ENCODE measurements around the gene BICC1. TPM values are rescaled to one million over a fixed set of nuclear protein-coding genes. Genes with fewer than 3 reads are reported as not detected.

BICC1 gene
- total RNA-seq, 1 donor: 210 TPM

GRCh38 chr10:58653139-58653538 lies 140.5 kb downstream of the BICC1 start:
- peak; percentile 22 for DNase-seq (ENCODE audit: insufficient read length, low spot score, missing footprints)
- no peak overlapping the region for H3K4me3 ChIP-seq (ENCODE audit: insufficient read depth, low read length)
- H3K4me2 ChIP-seq (ENCODE audit: insufficient read depth, low read length): peak overlapping the region; percentile 30
- H3K27ac ChIP-seq (ENCODE audit: low read depth, low read length): peak overlapping the region; percentile 42
- H3K4me1 ChIP-seq (ENCODE audit: insufficient read depth, low read length): peaks cover 43% of the 10 kb centered on the region
- H3K27me3 ChIP-seq (ENCODE audit: insufficient read depth, low read length): no peaks in the 10 kb centered on the region
- no peak overlapping the region for H2AFZ ChIP-seq (ENCODE audit: low read length)
- peaks cover 49% of the 10 kb centered on the region for H3K79me2 ChIP-seq (ENCODE audit: insufficient read depth, low read length)
- peaks cover 13% of the 10 kb centered on the region for H3K36me3 ChIP-seq (ENCODE audit: insufficient read depth, low read length)
- TF ChIP-seq, protein P1, sequence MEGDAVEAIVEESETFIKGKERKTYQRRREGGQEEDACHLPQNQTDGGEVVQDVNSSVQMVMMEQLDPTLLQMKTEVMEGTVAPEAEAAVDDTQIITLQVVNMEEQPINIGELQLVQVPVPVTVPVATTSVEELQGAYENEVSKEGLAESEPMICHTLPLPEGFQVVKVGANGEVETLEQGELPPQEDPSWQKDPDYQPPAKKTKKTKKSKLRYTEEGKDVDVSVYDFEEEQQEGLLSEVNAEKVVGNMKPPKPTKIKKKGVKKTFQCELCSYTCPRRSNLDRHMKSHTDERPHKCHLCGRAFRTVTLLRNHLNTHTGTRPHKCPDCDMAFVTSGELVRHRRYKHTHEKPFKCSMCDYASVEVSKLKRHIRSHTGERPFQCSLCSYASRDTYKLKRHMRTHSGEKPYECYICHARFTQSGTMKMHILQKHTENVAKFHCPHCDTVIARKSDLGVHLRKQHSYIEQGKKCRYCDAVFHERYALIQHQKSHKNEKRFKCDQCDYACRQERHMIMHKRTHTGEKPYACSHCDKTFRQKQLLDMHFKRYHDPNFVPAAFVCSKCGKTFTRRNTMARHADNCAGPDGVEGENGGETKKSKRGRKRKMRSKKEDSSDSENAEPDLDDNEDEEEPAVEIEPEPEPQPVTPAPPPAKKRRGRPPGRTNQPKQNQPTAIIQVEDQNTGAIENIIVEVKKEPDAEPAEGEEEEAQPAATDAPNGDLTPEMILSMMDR (IDR thresholded peaks at IDR 0.05; ENCODE audit: extremely low read depth, low read depth, low read length): no peak
- H4K20me1 ChIP-seq (ENCODE audit: insufficient read depth, low read length): no peaks in the 10 kb centered on the region
- no peaks in the 10 kb centered on the region for H3K9me3 ChIP-seq (ENCODE audit: low read depth, low read length)

- no peak overlapping the region for H2AFZ ChIP-seq (ENCODE audit: low read length)
- peak overlapping the region; percentile 40 for H3K4me3 ChIP-seq (ENCODE audit: insufficient read depth, low read length)
- no peak for DNase-seq (ENCODE audit: insufficient read length, low spot score, missing footprints)
- H3K27me3 ChIP-seq (ENCODE audit: insufficient read depth, low read length): no peaks in the 10 kb centered on the region
- H3K27ac ChIP-seq (ENCODE audit: low read depth, low read length): peak overlapping the region; percentile 87
- H3K4me1 ChIP-seq (ENCODE audit: insufficient read depth, low read length): peaks cover 42% of the 10 kb centered on the region
- H4K20me1 ChIP-seq (ENCODE audit: insufficient read depth, low read length): no peaks in the 10 kb centered on the region
- no peaks in the 10 kb centered on the region for H3K36me3 ChIP-seq (ENCODE audit: insufficient read depth, low read length)
- peak overlapping the region; percentile 76 for H3K4me2 ChIP-seq (ENCODE audit: insufficient read depth, low read length)
- TF ChIP-seq, protein P1 (IDR thresholded peaks at IDR 0.05; ENCODE audit: extremely low read depth, low read depth, low read length): no peak
- peaks cover 64% of the 10 kb centered on the region for H3K79me2 ChIP-seq (ENCODE audit: insufficient read depth, low read length)
- H3K9me3 ChIP-seq (ENCODE audit: low read depth, low read length): no peaks in the 10 kb centered on the region
These were observed 148.0 kb downstream of the BICC1 start for GRCh38 chr10:58660575-58661255.

DNA sequence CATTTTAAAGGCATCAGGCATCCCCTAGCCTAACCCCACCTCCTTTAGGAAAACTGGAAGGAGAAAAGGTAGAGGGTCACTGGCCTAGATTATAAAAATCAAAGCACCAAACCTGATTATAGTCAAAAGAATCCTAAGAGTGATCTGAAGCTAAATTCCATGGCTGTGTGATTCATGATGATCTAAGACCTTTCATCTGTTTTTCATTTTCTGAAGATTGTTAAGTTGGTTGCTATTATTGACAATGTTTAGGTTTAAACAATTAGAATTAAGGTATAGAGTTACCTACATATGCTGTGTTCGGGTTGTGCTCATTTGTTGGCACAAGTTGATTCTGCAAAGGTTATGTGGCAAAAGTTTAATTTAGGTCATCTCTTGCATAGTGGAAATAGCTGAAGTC lies 148.7 kb downstream of the BICC1 start:
- H4K20me1 ChIP-seq (ENCODE audit: insufficient read depth, low read length): no peaks in the 10 kb centered on the region
- no peak overlapping the region for H2AFZ ChIP-seq (ENCODE audit: low read length)
- TF ChIP-seq, protein P1 (IDR thresholded peaks at IDR 0.05; ENCODE audit: extremely low read depth, low read depth, low read length): no peak
- DNase-seq (ENCODE audit: insufficient read length, low spot score, missing footprints): peak; percentile 76
- H3K79me2 ChIP-seq (ENCODE audit: insufficient read depth, low read length): peaks cover 70% of the 10 kb centered on the region
- H3K4me3 ChIP-seq (ENCODE audit: insufficient read depth, low read length): peak overlapping the region; percentile 40
- H3K9me3 ChIP-seq (ENCODE audit: low read depth, low read length): no peaks in the 10 kb centered on the region
- no peaks in the 10 kb centered on the region for H3K36me3 ChIP-seq (ENCODE audit: insufficient read depth, low read length)
- H3K27me3 ChIP-seq (ENCODE audit: insufficient read depth, low read length): no peaks in the 10 kb centered on the region
- H3K4me2 ChIP-seq (ENCODE audit: insufficient read depth, low read length): peak overlapping the region; percentile 76
- H3K4me1 ChIP-seq (ENCODE audit: insufficient read depth, low read length): peaks cover 47% of the 10 kb centered on the region
- H3K27ac ChIP-seq (ENCODE audit: low read depth, low read length): peak overlapping the region; percentile 87

DNA sequence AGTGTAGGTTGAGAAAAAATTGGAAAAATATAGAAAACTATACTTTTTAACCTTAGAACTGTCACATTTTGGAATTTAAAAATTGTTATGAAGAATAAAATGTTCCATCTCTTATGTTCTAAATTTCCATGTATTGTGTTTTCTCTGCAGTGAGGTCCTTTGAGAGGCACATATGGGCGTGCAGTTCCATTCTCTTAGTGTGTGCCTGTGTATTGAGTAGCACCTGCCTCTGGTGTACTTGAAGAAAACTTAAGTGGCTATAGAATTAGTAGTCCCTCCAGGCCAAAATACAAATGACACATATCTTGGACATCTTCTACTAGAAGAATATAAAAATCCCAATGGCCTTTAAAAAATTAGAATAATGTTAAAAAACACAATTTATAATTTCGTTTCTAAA lies 149.2 kb downstream of the BICC1 start:
- peak overlapping the region; percentile 76 for H3K4me2 ChIP-seq (ENCODE audit: insufficient read depth, low read length)
- no peak for DNase-seq (ENCODE audit: insufficient read length, low spot score, missing footprints)
- peaks cover 71% of the 10 kb centered on the region for H3K79me2 ChIP-seq (ENCODE audit: insufficient read depth, low read length)
- H4K20me1 ChIP-seq (ENCODE audit: insufficient read depth, low read length): no peaks in the 10 kb centered on the region
- H3K36me3 ChIP-seq (ENCODE audit: insufficient read depth, low read length): no peaks in the 10 kb centered on the region
- no peaks in the 10 kb centered on the region for H3K27me3 ChIP-seq (ENCODE audit: insufficient read depth, low read length)
- peak overlapping the region; percentile 87 for H3K27ac ChIP-seq (ENCODE audit: low read depth, low read length)
- TF ChIP-seq, protein P1 (IDR thresholded peaks at IDR 0.05; ENCODE audit: extremely low read depth, low read depth, low read length): no peak
- H3K9me3 ChIP-seq (ENCODE audit: low read depth, low read length): no peaks in the 10 kb centered on the region
- H3K4me1 ChIP-seq (ENCODE audit: insufficient read depth, low read length): peaks cover 51% of the 10 kb centered on the region
- H2AFZ ChIP-seq (ENCODE audit: low read length): no peak overlapping the region
- H3K4me3 ChIP-seq (ENCODE audit: insufficient read depth, low read length): no peak overlapping the region

Measured in osteoblast (primary cell).